ENCODE measurements around the gene WFIKKN1. TPM values are rescaled to one million over a fixed set of nuclear protein-coding genes. Genes with fewer than 3 reads are reported as not detected.
A peak's percentile ranks its signal among the peaks of the same experiment; 100 is the strongest.

The WFIKKN1 gene
- total RNA-seq, 2 donors from 2014 or later, result 7.7 to 11.6 TPM

GRCh38 chr16:609984-610383 lies 20.8 kb upstream of the WFIKKN1 start:
- Histone ChIP-seq H3K9me3 (ENCODE audit: control insufficient read depth, low read length) (peaks cover 8% of the 10 kb centered on the region), H3K27me3 (ENCODE audit: control insufficient read depth, insufficient read depth, low read length, poor library complexity, severe bottlenecking) (no peaks in the 10 kb centered on the region), H3K9ac (ENCODE audit: extremely low read depth, low read length, poor library complexity, severe bottlenecking) (no peak overlapping the region), H3K4me1 (ENCODE audit: control insufficient read depth, insufficient read depth, low read length) (no peaks in the 10 kb centered on the region), H3K4me3 (ENCODE audit: low read length) (no peak overlapping the region), H3K27ac (ENCODE audit: low read depth, low read length) (no peak overlapping the region), H3K36me3 (ENCODE audit: control insufficient read depth, insufficient read depth, low read length) (peaks cover 4% of the 10 kb centered on the region)
- TF ChIP-seq CTCF (conservative IDR thresholded peaks at IDR 0.05), result no peak
- Mint-ChIP-seq H3K4me1 (peaks cover 13% of the 10 kb centered on the region), H3K9me3 (peaks cover 22% of the 10 kb centered on the region), H3K36me3 (ENCODE audit: low read depth) (peaks cover 27% of the 10 kb centered on the region), H3K27me3 (ENCODE audit: insufficient read depth) (peaks cover 6% of the 10 kb centered on the region), H3K4me3 (no peak overlapping the region), H3K27ac (no peak overlapping the region)
- no peak for DNase-seq
- 93 to 98% methylated on average over 8 to 14 of the region's 14 CpGs for whole genome bisulfite sequencing, 2 experiments (ENCODE audit: insufficient coverage in 1 of 2, insufficient read length in 1 of 2)

- Histone ChIP-seq H3K36me3 (ENCODE audit: control insufficient read depth, insufficient read depth, low read length) (peaks cover 4% of the 10 kb centered on the region), H3K27me3 (ENCODE audit: control insufficient read depth, insufficient read depth, low read length, poor library complexity, severe bottlenecking) (no peaks in the 10 kb centered on the region), H3K4me3 (ENCODE audit: low read length) (no peak overlapping the region), H3K4me1 (ENCODE audit: control insufficient read depth, insufficient read depth, low read length) (no peaks in the 10 kb centered on the region), H3K9ac (ENCODE audit: extremely low read depth, low read length, poor library complexity, severe bottlenecking) (no peak overlapping the region), H3K9me3 (ENCODE audit: control insufficient read depth, low read length) (peaks cover under 1% of the 10 kb centered on the region), H3K27ac (ENCODE audit: low read depth, low read length) (no peak overlapping the region)
- peaks cover 14% of the 10 kb centered on the region for H3K9me3 Mint-ChIP-seq
- DNase-seq, result peak; percentile 92
- peak; percentile 93 for TF ChIP-seq CTCF (conservative IDR thresholded peaks at IDR 0.05)
- no peak overlapping the region for H3K27ac Mint-ChIP-seq
- WGBS, 2 experiments (ENCODE audit: insufficient coverage in 1 of 2, insufficient read length in 1 of 2), result 78 to 83% methylated on average over 21 to 28 of the region's 28 CpGs
- H3K27me3 Mint-ChIP-seq (ENCODE audit: insufficient read depth), result peaks cover 2% of the 10 kb centered on the region
- H3K4me1 Mint-ChIP-seq, result peaks cover 13% of the 10 kb centered on the region
- peaks cover 22% of the 10 kb centered on the region for H3K36me3 Mint-ChIP-seq (ENCODE audit: low read depth)
- H3K4me3 Mint-ChIP-seq, result no peak overlapping the region
These were observed 20.0 kb upstream of the WFIKKN1 start for GRCh38 chr16:610513-611381.

GRCh38 chr16:615122-615521 lies 15.7 kb upstream of the WFIKKN1 start:
- WGBS, 2 experiments (ENCODE audit: insufficient coverage in 1 of 2, insufficient read length in 1 of 2), result 91% methylated on average over 8 to 13 of the region's 13 CpGs
- Mint-ChIP-seq H3K27ac (no peak overlapping the region), H3K4me3 (no peak overlapping the region), H3K36me3 (ENCODE audit: low read depth) (peaks cover 16% of the 10 kb centered on the region), H3K4me1 (no peaks in the 10 kb centered on the region), H3K27me3 (ENCODE audit: insufficient read depth) (peaks cover 2% of the 10 kb centered on the region), H3K9me3 (peaks cover 2% of the 10 kb centered on the region)
- no peak overlapping the region for H3K4me3 ChIP-seq (ENCODE audit: low read length)
- TF ChIP-seq CTCF (conservative IDR thresholded peaks at IDR 0.05), result no peak
- H3K4me1 ChIP-seq (ENCODE audit: control insufficient read depth, insufficient read depth, low read length), result no peaks in the 10 kb centered on the region
- no peak for DNase-seq
- no peaks in the 10 kb centered on the region for H3K9me3 ChIP-seq (ENCODE audit: control insufficient read depth, low read length)
- no peak overlapping the region for H3K9ac ChIP-seq (ENCODE audit: extremely low read depth, low read length, poor library complexity, severe bottlenecking)
- no peaks in the 10 kb centered on the region for H3K27me3 ChIP-seq (ENCODE audit: control insufficient read depth, insufficient read depth, low read length, poor library complexity, severe bottlenecking)
- H3K36me3 ChIP-seq (ENCODE audit: control insufficient read depth, insufficient read depth, low read length), result peaks cover 4% of the 10 kb centered on the region
- no peak overlapping the region for H3K27ac ChIP-seq (ENCODE audit: low read depth, low read length)
